ENCODE results near the gene AFAP1. TPM values are rescaled to one million over a fixed set of nuclear protein-coding genes. Genes with fewer than 3 reads are reported as not detected.

Gene AFAP1
- total RNA-seq, 1 experiment from 2014 or later, result 94.7 TPM

DNA sequence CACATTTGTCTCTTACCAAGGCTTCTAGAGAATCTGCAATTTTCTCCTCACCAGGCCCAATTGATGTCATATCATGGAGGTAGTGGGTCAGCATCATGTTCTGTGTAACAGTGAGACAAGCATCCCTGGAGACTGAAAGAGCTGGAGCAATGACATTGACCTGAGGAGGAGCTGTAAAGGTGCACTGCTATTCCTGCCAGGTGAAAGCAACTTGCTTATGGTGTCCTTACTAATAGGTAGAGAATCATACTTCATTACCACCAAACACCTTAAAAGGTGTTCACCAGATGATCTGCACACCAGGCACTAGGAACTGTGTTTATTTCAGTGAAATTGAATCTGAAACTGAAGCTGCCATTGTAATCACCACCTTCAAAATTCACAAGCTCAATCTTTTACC lies 188.7 kb downstream of the AFAP1 start:
- Histone ChIP-seq H3K27ac (ENCODE audit: low read length) (peak overlapping the region; percentile 72), H3K9me3 (ENCODE audit: control insufficient read depth, insufficient read depth, low read depth, low read length) (no peaks in the 10 kb centered on the region), H3K36me3 (ENCODE audit: control insufficient read depth, insufficient read depth, low read length) (no peaks in the 10 kb centered on the region), H3K4me3 (ENCODE audit: low read depth in 2 of 2, low read length in 2 of 2) (no peak overlapping the region), H3K27me3 (ENCODE audit: control insufficient read depth, insufficient read depth, low read length) (no peaks in the 10 kb centered on the region), H3K4me1 (ENCODE audit: control insufficient read depth, insufficient read depth, low read length) (peaks cover 20% of the 10 kb centered on the region)
- no TSS peak for BruUV-seq (replicated peaks)
- intact Hi-C loops (cut with micrococcal nuclease; ENCODE audit: unreplicated experiment) (no loop called here), in situ Hi-C loops (cut with HindIII; ENCODE audit: low pct_unique_long_range_greater_than_20kb, low sequenced_read_pairs) (no loop called here)
- POLR2A ChIA-PET, result no interaction called here
- no peak for DNase-seq (ENCODE audit: low read depth, low spot score)
- no peak for ATAC-seq
- TF ChIP-seq CTCF (IDR thresholded peaks at IDR 0.05) (no peak), POLR2AphosphoS5 (IDR thresholded peaks at IDR 0.05; ENCODE audit: low read depth, low read length) (no peak)
- CTCF ChIA-PET, result no interaction called here

DNA sequence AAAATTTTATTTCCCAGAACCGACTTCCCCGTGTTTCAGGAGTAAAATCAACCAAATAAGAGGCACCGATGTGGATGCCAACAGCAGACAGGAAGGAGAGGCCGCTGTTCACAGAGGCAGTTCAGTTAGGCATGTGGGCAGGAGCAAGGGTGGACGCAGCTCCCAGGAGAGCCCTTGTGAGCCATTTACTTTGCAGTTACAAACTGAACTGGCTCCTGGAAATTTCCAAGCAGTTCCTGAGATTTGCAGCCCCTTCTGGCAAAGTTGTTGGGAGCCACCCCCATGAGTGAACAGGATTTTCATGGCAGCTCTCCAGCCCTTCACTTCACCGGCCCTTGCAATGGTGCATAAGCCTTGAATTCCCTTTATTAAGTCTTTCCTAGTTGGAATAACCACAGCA lies 189.1 kb downstream of the AFAP1 start:
- POLR2A ChIA-PET, result no interaction called here
- peak overlapping the region in 1 of 2 experiments; percentile 27; a peak in 1 of 4 replicates for H3K4me3 ChIP-seq (ENCODE audit: low read depth in 2 of 2, low read length in 2 of 2)
- BruUV-seq (replicated peaks), result no TSS peak
- ATAC-seq, result 0 out of 2 replicates have a peak, but pooled peaks have one; percentile 37
- TF ChIP-seq POLR2AphosphoS5 (IDR thresholded peaks at IDR 0.05; ENCODE audit: low read depth, low read length) (no peak), CTCF (IDR thresholded peaks at IDR 0.05) (no peak), SIN3A (IDR thresholded peaks at IDR 0.05; ENCODE audit: borderline replicate concordance, insufficient read depth, low read depth, low read length) (no peak)
- peak overlapping the region; percentile 72 for H3K27ac ChIP-seq (ENCODE audit: low read length)
- CTCF ChIA-PET, result no interaction called here
- DNase-seq (ENCODE audit: low read depth, low spot score), result no peak
- in situ Hi-C loops (cut with HindIII; ENCODE audit: low pct_unique_long_range_greater_than_20kb, low sequenced_read_pairs) (no loop called here), intact Hi-C loops (cut with micrococcal nuclease; ENCODE audit: unreplicated experiment) (no loop called here)
- no peaks in the 10 kb centered on the region for H3K27me3 ChIP-seq (ENCODE audit: control insufficient read depth, insufficient read depth, low read length)
- peaks cover 20% of the 10 kb centered on the region for H3K4me1 ChIP-seq (ENCODE audit: control insufficient read depth, insufficient read depth, low read length)
- no peaks in the 10 kb centered on the region for H3K36me3 ChIP-seq (ENCODE audit: control insufficient read depth, insufficient read depth, low read length)
- no peaks in the 10 kb centered on the region for H3K9me3 ChIP-seq (ENCODE audit: control insufficient read depth, insufficient read depth, low read depth, low read length)

- ATAC-seq (no peak), DNase-seq (ENCODE audit: low read depth, low spot score) (no peak)
- H3K27me3 ChIP-seq (ENCODE audit: control insufficient read depth, insufficient read depth, low read length), result no peaks in the 10 kb centered on the region
- POLR2A ChIA-PET, result no interaction called here
- CTCF ChIA-PET, result no interaction called here
- in situ Hi-C loops (cut with HindIII; ENCODE audit: low pct_unique_long_range_greater_than_20kb, low sequenced_read_pairs), result no loop called here
- H3K9me3 ChIP-seq (ENCODE audit: control insufficient read depth, insufficient read depth, low read depth, low read length), result no peaks in the 10 kb centered on the region
- no peak overlapping the region for H3K27ac ChIP-seq (ENCODE audit: low read length)
- TF ChIP-seq CTCF (IDR thresholded peaks at IDR 0.05), result no peak
- no peak for TF ChIP-seq REST (IDR thresholded peaks at IDR 0.05; ENCODE audit: insufficient read depth in 1 of 2, low read depth in 2 of 2, low read length in 1 of 2)
- no peak for TF ChIP-seq SIN3A (IDR thresholded peaks at IDR 0.05; ENCODE audit: borderline replicate concordance, insufficient read depth, low read depth, low read length)
- TF ChIP-seq POLR2AphosphoS5 (IDR thresholded peaks at IDR 0.05; ENCODE audit: low read depth, low read length), result no peak
- TF ChIP-seq TCF7L2 (IDR thresholded peaks at IDR 0.05; ENCODE audit: low read depth, low read length), result no peak
- intact Hi-C loops (cut with micrococcal nuclease; ENCODE audit: unreplicated experiment), result no loop called here
- no peaks in the 10 kb centered on the region for H3K36me3 ChIP-seq (ENCODE audit: control insufficient read depth, insufficient read depth, low read length)
- no TSS peak for BruUV-seq (replicated peaks)
- no peak overlapping the region for H3K4me3 ChIP-seq (ENCODE audit: low read depth in 2 of 2, low read length in 2 of 2)
- H3K4me1 ChIP-seq (ENCODE audit: control insufficient read depth, insufficient read depth, low read length), result peaks cover 17% of the 10 kb centered on the region
Observed at GRCh38 chr4:7747566-7747965, 192.1 kb downstream of the AFAP1 start.
